ENCODE data around the gene TCHH. TPM values are rescaled to one million over a fixed set of nuclear protein-coding genes. Genes with fewer than 3 reads are reported as not detected.

TCHH gene
- total and polyA plus RNA-seq, 4 donors = 0.05 to 0.33 (median 0.08) TPM

DNA sequence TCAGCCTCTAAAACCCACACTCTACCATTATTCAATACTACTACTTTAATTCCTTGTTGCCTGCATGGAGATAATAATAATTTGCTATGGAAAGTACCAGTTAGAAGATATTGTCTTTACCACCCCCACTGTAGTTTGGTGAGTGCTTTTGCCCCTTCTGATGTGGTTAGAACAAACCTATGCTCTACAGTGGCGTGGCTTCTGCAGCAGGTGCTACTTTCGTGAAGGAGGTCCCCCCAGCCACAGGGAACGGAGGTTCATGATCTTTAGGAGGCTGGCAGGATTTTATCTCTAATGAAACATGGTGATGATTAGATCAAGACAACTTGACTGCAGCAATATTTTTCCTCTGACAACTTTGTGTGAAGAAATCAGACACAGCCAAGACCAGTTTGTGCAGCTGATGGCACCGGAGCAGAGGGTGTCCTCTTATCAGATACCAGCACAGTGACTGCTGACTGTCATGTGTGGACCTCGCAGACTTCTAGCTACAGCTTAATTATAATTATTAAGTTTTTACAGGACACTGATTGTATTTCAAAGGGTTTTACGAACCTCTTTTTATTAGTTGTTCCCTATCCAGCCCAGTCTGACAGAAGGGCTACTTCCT, 10.7 kb upstream of the TCHH start:
- Histone ChIP-seq H3K27ac (ENCODE audit: low read depth in 1 of 2, low read length in 2 of 2) (no peak overlapping the region), H3K4me1 (ENCODE audit: control insufficient read depth in 4 of 4, insufficient read depth in 4 of 4, low read length in 3 of 4) (no peaks in the 10 kb centered on the region), H3K9me3 (ENCODE audit: control insufficient read depth in 4 of 4, low read length in 3 of 4) (no peaks in the 10 kb centered on the region), H3K27me3 (ENCODE audit: control insufficient read depth in 4 of 4, insufficient read depth in 4 of 4, low read length in 3 of 4) (peaks cover 0 to 4% (median 0%) of the 10 kb centered on the region in 4 donors), H3K4me3 (ENCODE audit: low read depth in 1 of 3, low read length in 3 of 3) (no peak overlapping the region), H3K9ac (ENCODE audit: low read depth in 1 of 2, low read length in 2 of 2) (no peak overlapping the region), H3K36me3 (ENCODE audit: control insufficient read depth in 4 of 4, insufficient read depth in 3 of 4, low read depth in 1 of 4, low read length in 3 of 4) (no peaks in the 10 kb centered on the region)
- TF ChIP-seq, protein P1, sequence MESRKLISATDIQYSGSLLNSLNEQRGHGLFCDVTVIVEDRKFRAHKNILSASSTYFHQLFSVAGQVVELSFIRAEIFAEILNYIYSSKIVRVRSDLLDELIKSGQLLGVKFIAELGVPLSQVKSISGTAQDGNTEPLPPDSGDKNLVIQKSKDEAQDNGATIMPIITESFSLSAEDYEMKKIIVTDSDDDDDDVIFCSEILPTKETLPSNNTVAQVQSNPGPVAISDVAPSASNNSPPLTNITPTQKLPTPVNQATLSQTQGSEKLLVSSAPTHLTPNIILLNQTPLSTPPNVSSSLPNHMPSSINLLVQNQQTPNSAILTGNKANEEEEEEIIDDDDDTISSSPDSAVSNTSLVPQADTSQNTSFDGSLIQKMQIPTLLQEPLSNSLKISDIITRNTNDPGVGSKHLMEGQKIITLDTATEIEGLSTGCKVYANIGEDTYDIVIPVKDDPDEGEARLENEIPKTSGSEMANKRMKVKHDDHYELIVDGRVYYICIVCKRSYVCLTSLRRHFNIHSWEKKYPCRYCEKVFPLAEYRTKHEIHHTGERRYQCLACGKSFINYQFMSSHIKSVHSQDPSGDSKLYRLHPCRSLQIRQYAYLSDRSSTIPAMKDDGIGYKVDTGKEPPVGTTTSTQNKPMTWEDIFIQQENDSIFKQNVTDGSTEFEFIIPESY (IDR thresholded peaks at IDR 0.05) = no peak
- TF ChIP-seq RAD21 (IDR thresholded peaks at IDR 0.05) = no peak
- TF ChIP-seq RXRA (IDR thresholded peaks at IDR 0.05) = no peak
- DNase-seq (ENCODE audit: low spot score) = no peak
- WGBS = 73% methylated on average over 6 of the region's 6 CpGs

DNA sequence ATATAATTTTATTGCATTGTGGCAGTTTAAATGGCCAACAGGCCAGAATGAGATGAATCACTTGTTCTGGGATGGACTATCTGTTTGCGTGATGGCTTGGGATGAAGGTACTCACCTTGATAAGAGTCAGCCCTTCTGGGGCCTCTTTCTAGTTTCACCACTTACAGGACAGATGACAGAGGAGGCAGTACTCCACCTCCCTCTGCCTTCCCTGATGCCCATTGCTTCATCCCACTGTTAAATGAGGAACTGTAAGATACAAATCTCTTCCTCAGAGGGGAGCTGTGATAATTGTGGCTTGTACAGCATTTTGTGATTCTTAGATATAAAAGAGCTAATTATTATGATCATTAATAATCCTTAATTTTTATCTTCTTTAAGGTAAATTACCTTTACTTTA, 3.7 kb upstream of the TCHH start:
- no peak overlapping the region for H3K4me3 ChIP-seq (ENCODE audit: low read depth in 1 of 3, low read length in 3 of 3)
- WGBS = 91% methylated on average over 1 of the region's 1 CpG
- H3K27ac ChIP-seq (ENCODE audit: low read depth in 1 of 2, low read length in 2 of 2) = no peak overlapping the region
- peaks cover 0 to 19% (median 2%) of the 10 kb centered on the region in 4 donors for H3K27me3 ChIP-seq (ENCODE audit: control insufficient read depth in 4 of 4, insufficient read depth in 4 of 4, low read length in 3 of 4)
- no peaks in the 10 kb centered on the region for H3K4me1 ChIP-seq (ENCODE audit: control insufficient read depth in 4 of 4, insufficient read depth in 4 of 4, low read length in 3 of 4)
- no peaks in the 10 kb centered on the region for H3K36me3 ChIP-seq (ENCODE audit: control insufficient read depth in 4 of 4, insufficient read depth in 3 of 4, low read depth in 1 of 4, low read length in 3 of 4)
- DNase-seq (ENCODE audit: low spot score) = no peak
- no peak for TF ChIP-seq RAD21 (IDR thresholded peaks at IDR 0.05)
- TF ChIP-seq HNF4G (IDR thresholded peaks at IDR 0.05) = no peak
- no peak for TF ChIP-seq YY1 (IDR thresholded peaks at IDR 0.05)
- TF ChIP-seq, protein P2, sequence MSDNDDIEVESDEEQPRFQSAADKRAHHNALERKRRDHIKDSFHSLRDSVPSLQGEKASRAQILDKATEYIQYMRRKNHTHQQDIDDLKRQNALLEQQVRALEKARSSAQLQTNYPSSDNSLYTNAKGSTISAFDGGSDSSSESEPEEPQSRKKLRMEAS (IDR thresholded peaks at IDR 0.05) = no peak
- no peak for TF ChIP-seq SP1 (IDR thresholded peaks at IDR 0.05)
- no peak for TF ChIP-seq GABPA (IDR thresholded peaks at IDR 0.05 in 1 of 2, conservative IDR thresholded peaks at IDR 0.05 in 1 of 2)
- TF ChIP-seq, protein P1 (IDR thresholded peaks at IDR 0.05) = no peak
- no peak for TF ChIP-seq EGR1 (IDR thresholded peaks at IDR 0.05; ENCODE audit: low read depth in 2 of 2)
- TF ChIP-seq RXRA (IDR thresholded peaks at IDR 0.05) = no peak
- TF ChIP-seq, protein P3, sequence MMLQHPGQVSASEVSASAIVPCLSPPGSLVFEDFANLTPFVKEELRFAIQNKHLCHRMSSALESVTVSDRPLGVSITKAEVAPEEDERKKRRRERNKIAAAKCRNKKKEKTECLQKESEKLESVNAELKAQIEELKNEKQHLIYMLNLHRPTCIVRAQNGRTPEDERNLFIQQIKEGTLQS (IDR thresholded peaks at IDR 0.05) = no peak
- TF ChIP-seq, protein P4, sequence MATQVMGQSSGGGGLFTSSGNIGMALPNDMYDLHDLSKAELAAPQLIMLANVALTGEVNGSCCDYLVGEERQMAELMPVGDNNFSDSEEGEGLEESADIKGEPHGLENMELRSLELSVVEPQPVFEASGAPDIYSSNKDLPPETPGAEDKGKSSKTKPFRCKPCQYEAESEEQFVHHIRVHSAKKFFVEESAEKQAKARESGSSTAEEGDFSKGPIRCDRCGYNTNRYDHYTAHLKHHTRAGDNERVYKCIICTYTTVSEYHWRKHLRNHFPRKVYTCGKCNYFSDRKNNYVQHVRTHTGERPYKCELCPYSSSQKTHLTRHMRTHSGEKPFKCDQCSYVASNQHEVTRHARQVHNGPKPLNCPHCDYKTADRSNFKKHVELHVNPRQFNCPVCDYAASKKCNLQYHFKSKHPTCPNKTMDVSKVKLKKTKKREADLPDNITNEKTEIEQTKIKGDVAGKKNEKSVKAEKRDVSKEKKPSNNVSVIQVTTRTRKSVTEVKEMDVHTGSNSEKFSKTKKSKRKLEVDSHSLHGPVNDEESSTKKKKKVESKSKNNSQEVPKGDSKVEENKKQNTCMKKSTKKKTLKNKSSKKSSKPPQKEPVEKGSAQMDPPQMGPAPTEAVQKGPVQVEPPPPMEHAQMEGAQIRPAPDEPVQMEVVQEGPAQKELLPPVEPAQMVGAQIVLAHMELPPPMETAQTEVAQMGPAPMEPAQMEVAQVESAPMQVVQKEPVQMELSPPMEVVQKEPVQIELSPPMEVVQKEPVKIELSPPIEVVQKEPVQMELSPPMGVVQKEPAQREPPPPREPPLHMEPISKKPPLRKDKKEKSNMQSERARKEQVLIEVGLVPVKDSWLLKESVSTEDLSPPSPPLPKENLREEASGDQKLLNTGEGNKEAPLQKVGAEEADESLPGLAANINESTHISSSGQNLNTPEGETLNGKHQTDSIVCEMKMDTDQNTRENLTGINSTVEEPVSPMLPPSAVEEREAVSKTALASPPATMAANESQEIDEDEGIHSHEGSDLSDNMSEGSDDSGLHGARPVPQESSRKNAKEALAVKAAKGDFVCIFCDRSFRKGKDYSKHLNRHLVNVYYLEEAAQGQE (IDR thresholded peaks at IDR 0.05) = no peak
- H3K9me3 ChIP-seq (ENCODE audit: control insufficient read depth in 4 of 4, low read length in 3 of 4) = no peaks in the 10 kb centered on the region
- no peak overlapping the region for H3K9ac ChIP-seq (ENCODE audit: low read depth in 1 of 2, low read length in 2 of 2)

Data from liver (tissue), 9 donors.